Right lobe of liver (tissue), 6 donors: ENCODE data around the gene SIL1. TPM values are rescaled to one million over a fixed set of nuclear protein-coding genes. Genes with fewer than 3 reads are reported as not detected.

Experiments used
- ATAC-seq, 4 donors: fragments of 200-7000 bp; cut with Tn5 transposase; one replicate each; pipeline ENCODE4 v1.9.1; 2020; ENCODE audit warnings: mild to moderate bottlenecking in 4 of 4, moderate library complexity in 4 of 4
- DNase-seq, 3 donors: peaks; one replicate each; pipeline ENCODE4 v3.0.0-alpha.2; 2020
- H3K27ac ChIP-seq, 3 donors: fragments of 200-600 bp; one replicate each; pipeline ENCODE4 v1.8.0; 2022
- H3K27me3 ChIP-seq, 2 donors: fragments of 200-600 bp; one replicate each; pipeline ENCODE4 v1.8.0; 2022
- H3K36me3 ChIP-seq, 4 donors: fragments of 200-600 bp; sonication (generic) in 1 of 4; one replicate each; pipeline versions ENCODE4 v1.5.1 to v1.8.0; 2017 to 2022; ENCODE audit warnings: control low read depth in 1 of 4
- H3K4me1 ChIP-seq, 4 donors: fragments of 200-600 bp; sonication (generic) in 1 of 4; one replicate each; pipeline versions ENCODE4 v1.5.1 to v1.8.0; 2017 to 2022; ENCODE audit warnings: control low read depth in 1 of 4
- H3K4me3 ChIP-seq, 3 donors: fragments of 200-600 bp; one replicate each; pipeline ENCODE4 v1.8.0; 2022
- H3K9me3 ChIP-seq, 4 donors: fragments of 200-600 bp; sonication (generic) in 1 of 4; one replicate each; pipeline versions ENCODE4 v1.5.1 to v1.8.0; 2017 to 2022; ENCODE audit warnings: control low read depth in 1 of 4
- CTCF ChIP-seq, 4 donors: fragments of 200-600 bp in 3 of 4; fragments of 450-650 bp in 1 of 4; IDR thresholded peaks; one replicate each; pipeline versions ENCODE4 v1.5.1 to v1.8.0; 2016 to 2022; ENCODE audit warnings: antibody characterized with exemption in 4 of 4, mild to moderate bottlenecking in 2 of 4
- POLR2A ChIP-seq: fragments of 450-650 bp; IDR thresholded peaks from one replicate; pipeline ENCODE4 v1.6.1; 2017; ENCODE audit warnings: antibody characterized with exemption, mild to moderate bottlenecking
- WGBS: methylation state at CpG from one replicate; pipeline ENCODE4 v1.1.6; 2018; ENCODE audit warnings: low coverage, low lambda C conversion rate; ENCODE audit not compliant: insufficient coverage; ENCODE audit errors: missing lambda C conversion rate; 5-methylcytosine and 5-hydroxymethylcytosine counted together
- intact Hi-C, 2 donors: fragments of 100-400 bp; cut with DNase I; formaldehyde crosslinking; loops; one replicate each; pipeline versions ENCODE4 v1.11.2 to v1.14.1; 2022
- total RNA-seq, 6 experiments: library from RNA; depleted of rRNA in 2 of 6; stranded (reverse); fragments of >200 nt in 2 of 6; fragmentation: NEBNext Ultra II Directional in 3 of 6; extraction: Animal tissue kit (Norgen Biotek cat#: 25700) in 3 of 6; gene quantifications; one replicate each; pipeline versions ENCODE4 v1.1.0 to v1.2.4, GENCODE V29; 2016 to 2023
- donor health status: DM: no; HTN: yes; CAD: no.
- donor health status: DM: no; HTN: no; CAD: no.
- donor health status: DM: no; HTN: no; CAD: no.
- donor health status: DM: no; HTN: yes; CAD: no.
- donor health status: DM: no; HTN: yes; CAD: no.

The SIL1 gene
- total RNA-seq, 6 experiments from 2014 or later, result 57.6 to 94.9 (median 67.0) TPM

GRCh38 chr5:139185589-139185988 is 12.6 kb downstream of the SIL1 start:
- 50% methylated on average over 1 of the region's 1 CpG for WGBS
- Histone ChIP-seq H3K4me1 (peaks cover 0 to 27% (median 7%) of the 10 kb centered on the region in 4 donors), H3K27me3 (no peaks in the 10 kb centered on the region), H3K4me3 (no peak overlapping the region), H3K27ac (no peak overlapping the region), H3K36me3 (no peaks in the 10 kb centered on the region), H3K9me3 (no peaks in the 10 kb centered on the region)
- ATAC-seq, result no peak
- intact Hi-C loops, result no loop called here
- no peak for DNase-seq
- TF ChIP-seq CTCF (IDR thresholded peaks at IDR 0.05), result no peak
- TF ChIP-seq POLR2A, result no peak

- H3K27ac ChIP-seq, result no peak overlapping the region
- DNase-seq (no peak), ATAC-seq (no peak)
- intact Hi-C loops, result no loop called here
- H3K36me3 ChIP-seq, result no peaks in the 10 kb centered on the region
- TF ChIP-seq CTCF (IDR thresholded peaks at IDR 0.05) (no peak), POLR2A (no peak)
- peaks cover 0 to 29% (median 7%) of the 10 kb centered on the region in 4 donors for H3K4me1 ChIP-seq
- H3K4me3 ChIP-seq, result no peak overlapping the region
- no peaks in the 10 kb centered on the region for H3K27me3 ChIP-seq
- no peaks in the 10 kb centered on the region for H3K9me3 ChIP-seq
- 94% methylated on average over 2 of the region's 2 CpGs for WGBS
These were observed 14.7 kb downstream of the SIL1 start for GRCh38 chr5:139183502-139183901.

- H3K4me1 ChIP-seq, result peaks cover 0 to 31% (median 7%) of the 10 kb centered on the region in 4 donors
- no peak for ATAC-seq
- WGBS, result 88% methylated on average over 2 of the region's 4 CpGs
- H3K36me3 ChIP-seq, result no peaks in the 10 kb centered on the region
- H3K27me3 ChIP-seq, result no peaks in the 10 kb centered on the region
- H3K9me3 ChIP-seq, result no peaks in the 10 kb centered on the region
- TF ChIP-seq POLR2A, result no peak
- no peak for TF ChIP-seq CTCF (IDR thresholded peaks at IDR 0.05)
- H3K27ac ChIP-seq, result no peak overlapping the region
- no peak overlapping the region for H3K4me3 ChIP-seq
- DNase-seq, result no peak
- intact Hi-C loops, result no loop called here
These were observed 15.5 kb downstream of the SIL1 start for GRCh38 chr5:139182528-139183296.

- no peak for ATAC-seq
- DNase-seq, result no peak
- Histone ChIP-seq H3K27ac (no peak overlapping the region), H3K9me3 (no peaks in the 10 kb centered on the region), H3K4me3 (no peak overlapping the region), H3K4me1 (peaks cover 0 to 37% (median 10%) of the 10 kb centered on the region in 4 donors), H3K36me3 (no peaks in the 10 kb centered on the region), H3K27me3 (no peaks in the 10 kb centered on the region)
- WGBS, result 63% methylated on average over 7 of the region's 8 CpGs
- TF ChIP-seq CTCF (IDR thresholded peaks at IDR 0.05) (no peak), POLR2A (no peak)
- intact Hi-C loops, result no loop called here
These were observed 16.2 kb downstream of the SIL1 start for GRCh38 chr5:139181835-139182452.
